ENCODE measurements around the gene EIF3J. TPM values are rescaled to one million over a fixed set of nuclear protein-coding genes. Genes with fewer than 3 reads are reported as not detected.
A peak's percentile ranks its signal among the peaks of the same experiment; 100 is the strongest.

Gene EIF3J
- total RNA-seq, 2 experiments from 2014 or later: 91.6 to 100 TPM

- POLR2A ChIA-PET: interaction anchor here (0.6 to 0.7 kb wide), 2 partner anchors 11 to 566 kb away, joined by 3 read pairs; no protein-coding TSS in a partner anchor
- H3K4me3 Mint-ChIP-seq: no peak overlapping the region
- ATAC-seq: no peak
- CTCF ChIA-PET: interaction anchor here (1.0 to 5.1 kb wide), 3 partner anchors 12 to 258 kb away, joined by 3 to 51 read pairs (median 3); partner anchors contain the start of gene TRIM69
- H3K27me3 Mint-ChIP-seq (ENCODE audit: low read depth): no peaks in the 10 kb centered on the region
- no peaks in the 10 kb centered on the region for H3K9me3 Mint-ChIP-seq (ENCODE audit: insufficient read depth)
- no peak overlapping the region for H3K27ac Mint-ChIP-seq
- peaks cover 35% of the 10 kb centered on the region for H3K4me1 Mint-ChIP-seq (ENCODE audit: low read depth)
- peaks cover 50% of the 10 kb centered on the region for H3K36me3 Mint-ChIP-seq (ENCODE audit: low read depth)
- DNase-seq: no peak
These were observed 58.3 kb downstream of the EIF3J start for GRCh38 chr15:44595246-44595645.

- no peak for ATAC-seq
- Mint-ChIP-seq H3K4me3 (no peak overlapping the region), H3K36me3 (ENCODE audit: low read depth) (peaks cover 46% of the 10 kb centered on the region), H3K27me3 (ENCODE audit: low read depth) (no peaks in the 10 kb centered on the region), H3K9me3 (ENCODE audit: insufficient read depth) (no peaks in the 10 kb centered on the region), H3K27ac (peak overlapping the region; percentile 53), H3K4me1 (ENCODE audit: low read depth) (peaks cover 35% of the 10 kb centered on the region)
- DNase-seq: no peak
- ChIA-PET POLR2A (interaction anchor here (0.6 to 1.2 kb wide), 4 partner anchors 9 to 566 kb away, joined by 3 to 8 read pairs (median 3); partner anchors contain the start of genes B2M and PATL2), CTCF (interaction anchor here (0.6 to 5.1 kb wide), 5 partner anchors 11 to 257 kb away, joined by 3 to 51 read pairs (median 3); partner anchors contain the start of genes SPG11 and TRIM69)
These were observed 58.9 kb downstream of the EIF3J start for GRCh38 chr15:44595656-44596510.

GRCh38 chr15:44596511-44597010 is 59.6 kb downstream of the EIF3J start:
- H3K4me1 Mint-ChIP-seq (ENCODE audit: low read depth): peaks cover 35% of the 10 kb centered on the region
- ChIA-PET POLR2A (interaction anchor here (1.1 to 1.2 kb wide), 2 partner anchors 10 to 115 kb away, joined by 3 to 8 read pairs; partner anchors contain the start of genes B2M and PATL2), CTCF (interaction anchor here (0.6 to 5.1 kb wide), 3 partner anchors 12 to 141 kb away, joined by 3 to 51 read pairs (median 27); partner anchors contain the start of genes SPG11 and TRIM69)
- H3K27me3 Mint-ChIP-seq (ENCODE audit: low read depth): no peaks in the 10 kb centered on the region
- ATAC-seq (peak; percentile 37), DNase-seq (no peak)
- H3K27ac Mint-ChIP-seq: peak overlapping the region; percentile 49
- peaks cover 45% of the 10 kb centered on the region for H3K36me3 Mint-ChIP-seq (ENCODE audit: low read depth)
- no peaks in the 10 kb centered on the region for H3K9me3 Mint-ChIP-seq (ENCODE audit: insufficient read depth)
- H3K4me3 Mint-ChIP-seq: no peak overlapping the region

GRCh38 chr15:44598066-44598465 is 61.1 kb downstream of the EIF3J start:
- POLR2A ChIA-PET: interaction anchor here (1.0 to 1.8 kb wide), 3 partner anchors 113 to 137 kb away, joined by 3 to 9 read pairs (median 3); partner anchors contain the start of genes B2M and PATL2
- Mint-ChIP-seq H3K4me1 (ENCODE audit: low read depth) (peaks cover 35% of the 10 kb centered on the region), H3K36me3 (ENCODE audit: low read depth) (peaks cover 53% of the 10 kb centered on the region), H3K4me3 (no peak overlapping the region), H3K27ac (peak overlapping the region; percentile 73), H3K9me3 (ENCODE audit: insufficient read depth) (no peaks in the 10 kb centered on the region), H3K27me3 (ENCODE audit: low read depth) (no peaks in the 10 kb centered on the region)
- ATAC-seq (no peak), DNase-seq (no peak)
- CTCF ChIA-PET: interaction anchor here (0.7 to 5.1 kb wide), 8 partner anchors 10 to 255 kb away, joined by 3 to 51 read pairs (median 6); partner anchors contain the start of gene TRIM69

GRCh38 chr15:44598892-44599291 is 61.9 kb downstream of the EIF3J start:
- DNase-seq (no peak), ATAC-seq (no peak)
- ChIA-PET POLR2A (interaction anchor here (1.1 to 1.8 kb wide), 2 partner anchors 112 to 136 kb away, joined by 3 to 9 read pairs; partner anchors contain the start of genes B2M and PATL2), CTCF (interaction anchor here (0.6 to 5.1 kb wide), 8 partner anchors 11 to 254 kb away, joined by 3 to 51 read pairs (median 6); partner anchors contain the start of gene TRIM69)
- Mint-ChIP-seq H3K27me3 (ENCODE audit: low read depth) (no peaks in the 10 kb centered on the region), H3K4me1 (ENCODE audit: low read depth) (peaks cover 31% of the 10 kb centered on the region), H3K9me3 (ENCODE audit: insufficient read depth) (no peaks in the 10 kb centered on the region), H3K36me3 (ENCODE audit: low read depth) (peaks cover 55% of the 10 kb centered on the region), H3K27ac (peak overlapping the region; percentile 73), H3K4me3 (no peak overlapping the region)

- ATAC-seq (no peak), DNase-seq (no peak)
- Mint-ChIP-seq H3K27me3 (ENCODE audit: low read depth) (no peaks in the 10 kb centered on the region), H3K4me1 (ENCODE audit: low read depth) (peaks cover 10% of the 10 kb centered on the region), H3K9me3 (ENCODE audit: insufficient read depth) (no peaks in the 10 kb centered on the region), H3K4me3 (no peak overlapping the region), H3K27ac (no peak overlapping the region), H3K36me3 (ENCODE audit: low read depth) (peaks cover 52% of the 10 kb centered on the region)
- POLR2A ChIA-PET: interaction anchor here (0.6 to 1.2 kb wide), 2 partner anchors 60 to 110 kb away, joined by 3 to 4 read pairs; partner anchors contain the start of gene SPG11
- CTCF ChIA-PET: interaction anchor here (0.7 to 1.0 kb wide), 3 partner anchors 8 to 135 kb away, joined by 3 to 4 read pairs (median 4); no protein-coding TSS in a partner anchor
These were observed 66.2 kb downstream of the EIF3J start for GRCh38 chr15:44603126-44603525.

- no peaks in the 10 kb centered on the region for H3K9me3 Mint-ChIP-seq (ENCODE audit: insufficient read depth)
- no peak overlapping the region for H3K27ac Mint-ChIP-seq
- H3K27me3 Mint-ChIP-seq (ENCODE audit: low read depth): no peaks in the 10 kb centered on the region
- ATAC-seq (no peak), DNase-seq (no peak)
- no peak overlapping the region for H3K4me3 Mint-ChIP-seq
- H3K4me1 Mint-ChIP-seq (ENCODE audit: low read depth): no peaks in the 10 kb centered on the region
- peaks cover 62% of the 10 kb centered on the region for H3K36me3 Mint-ChIP-seq (ENCODE audit: low read depth)
- CTCF ChIA-PET: interaction anchor here (1.0 kb wide), 1 partner anchor 28 kb away, joined by 3 read pairs; no protein-coding TSS in a partner anchor
- POLR2A ChIA-PET: no interaction called here
These were observed 69.8 kb downstream of the EIF3J start for GRCh38 chr15:44606740-44607139.

Other genes with a start within 250 kb of the EIF3J start
- 10 to 100 TPM; 39.8 to 47.0 TPM for gene GOLM2, start 248.4 kb upstream of the EIF3J start, total RNA-seq
- 10 to 100 TPM; 76.6 to 79.0 TPM for gene CTDSPL2, start 109.5 kb upstream of the EIF3J start, total RNA-seq
- gene SPG11, start 126.5 kb downstream of the EIF3J start, total RNA-seq: 10 to 100 TPM; 73.8 to 75.8 TPM
- 10 to 100 TPM; 27.4 to 29.6 TPM for gene PATL2, start 174.2 kb downstream of the EIF3J start, total RNA-seq
- gene B2M, start 174.4 kb downstream of the EIF3J start, total RNA-seq: 1,000 to 10,000 TPM; 6,300 to 6,473 TPM
- 10 to 100 TPM; 53.0 to 59.5 TPM for gene TRIM69, start 199.4 kb downstream of the EIF3J start, total RNA-seq

Measured in activated CD8-positive, alpha-beta T cell treated with anti-CD3 and anti-CD28 coated beads, Interleukin-2, amount 10 ng/mL, durations not matched to agents 7 days and 5 days (primary cell).